DOHH2 (cell line): ENCODE results near the gene CFAP46.
A peak's percentile ranks its signal among the peaks of the same experiment; 100 is the strongest.

Source experiments
- H3F3A ChIP-seq: fragments of 200-600 bp; sonication (generic), shearing (Covaris generic); 2 replicates; pipeline ENCODE4 v1.6.0; 2016; ENCODE audit warnings: antibody characterized with exemption, mild to moderate bottlenecking; ENCODE audit not compliant: control insufficient read depth, insufficient read depth
- H3K27ac ChIP-seq: fragments of 200-600 bp; sonication (generic); 2 replicates; pipeline ENCODE4 v1.5.1; 2014; ENCODE audit warnings: low read depth, mild to moderate bottlenecking, low read length, moderate library complexity
- H3K27me3 ChIP-seq: fragments of 200-600 bp; sonication (generic); 2 replicates; pipeline ENCODE4 v1.6.1; 2014; ENCODE audit warnings: mild to moderate bottlenecking, low read length, mixed read lengths; ENCODE audit not compliant: control insufficient read depth
- H3K36me3 ChIP-seq: fragments of 200-600 bp; sonication (generic); 2 replicates; pipeline ENCODE4 v1.6.1; 2014; ENCODE audit warnings: mild to moderate bottlenecking, low read length, moderate library complexity, mixed read lengths; ENCODE audit not compliant: control insufficient read depth
- H3K4me1 ChIP-seq: fragments of 200-600 bp; sonication (generic); 2 replicates; pipeline ENCODE4 v1.6.1; 2014; ENCODE audit warnings: mild to moderate bottlenecking, low read length, mixed read lengths; ENCODE audit not compliant: control insufficient read depth
- H3K4me2 ChIP-seq: fragments of 200-600 bp; sonication (generic); 2 replicates; pipeline ENCODE4 v1.6.0; 2014; ENCODE audit warnings: mild to moderate bottlenecking, low read length, moderate library complexity
- H3K4me3 ChIP-seq: fragments of 200-600 bp; sonication (generic); 2 replicates; pipeline ENCODE4 v1.5.1; 2014; ENCODE audit warnings: mild to moderate bottlenecking, low read length, mixed read lengths
- H3K79me2 ChIP-seq: fragments of 200-600 bp; sonication (generic); 2 replicates; pipeline ENCODE4 v1.6.1; 2014; ENCODE audit warnings: mild to moderate bottlenecking, low read length, mixed read lengths; ENCODE audit not compliant: control insufficient read depth
- H3K9me2 ChIP-seq: fragments of 200-600 bp; sonication (generic); replicated peaks from 2 replicates; pipeline ENCODE4 v1.6.1; 2014; ENCODE audit warnings: mild to moderate bottlenecking, low read length, mixed read lengths; ENCODE audit not compliant: control insufficient read depth
- H3K9me3 ChIP-seq: fragments of 200-600 bp; sonication (generic); 2 replicates; pipeline ENCODE4 v1.6.1; 2014; ENCODE audit warnings: antibody characterized with exemption, low read length, mixed read lengths; ENCODE audit not compliant: control insufficient read depth, insufficient read depth
- H4K20me1 ChIP-seq: fragments of 200-600 bp; sonication (generic); 2 replicates; pipeline ENCODE4 v1.6.0; 2014; ENCODE audit warnings: low read depth, mild to moderate bottlenecking, antibody characterized with exemption, low read length, moderate library complexity; ENCODE audit not compliant: control insufficient read depth, insufficient read depth
- CTCF ChIP-seq: fragments of 200-600 bp; sonication (generic); IDR thresholded peaks from one replicate; pipeline ENCODE4 v1.5.1; 2014; ENCODE audit warnings: antibody characterized with exemption, mild to moderate bottlenecking, low read depth, low read length; ENCODE audit not compliant: poor library complexity, severe bottlenecking
- EZH2phosphoT487 ChIP-seq: fragments of 200-600 bp; sonication (generic); IDR thresholded peaks from 2 replicates; pipeline ENCODE4 v1.6.1; 2017; ENCODE audit warnings: borderline replicate concordance, mild to moderate bottlenecking, antibody characterized with exemption, low read length, moderate library complexity, mixed read lengths

CFAP46 gene

GRCh38 chr10:132836832-132837540 is 105.4 kb downstream of the CFAP46 start:
- Histone ChIP-seq H3K27me3 (no peaks in the 10 kb centered on the region), H3K27ac (no peak overlapping the region), H3K9me2 (no peaks in the 10 kb centered on the region), H3K9me3 (peaks cover 38% of the 10 kb centered on the region; the same call in 1 of the 2 replicates), H3K79me2 (no peaks in the 10 kb centered on the region), H3K36me3 (no peaks in the 10 kb centered on the region), H3F3A (no peaks in the 10 kb centered on the region), H3K4me2 (no peak overlapping the region), H3K4me3 (no peak overlapping the region), H3K4me1 (no peaks in the 10 kb centered on the region), H4K20me1 (no peaks in the 10 kb centered on the region)
- TF ChIP-seq CTCF: peak; percentile 87
- no peak for TF ChIP-seq EZH2phosphoT487

- Histone ChIP-seq H3K4me1 (no peaks in the 10 kb centered on the region), H3F3A (no peaks in the 10 kb centered on the region), H3K9me3 (peaks cover 31% of the 10 kb centered on the region; the same call in 1 of the 2 replicates), H3K4me3 (no peak overlapping the region), H3K27me3 (no peaks in the 10 kb centered on the region), H4K20me1 (no peaks in the 10 kb centered on the region), H3K79me2 (no peaks in the 10 kb centered on the region), H3K36me3 (no peaks in the 10 kb centered on the region), H3K4me2 (no peak overlapping the region), H3K27ac (no peak overlapping the region), H3K9me2 (no peaks in the 10 kb centered on the region)
- TF ChIP-seq EZH2phosphoT487 (no peak), CTCF (no peak)
Measured at GRCh38 chr10:132836248-132836831, 106.0 kb downstream of the CFAP46 start.

- Histone ChIP-seq H3K27me3 (no peaks in the 10 kb centered on the region), H3K4me2 (no peak overlapping the region)
- no peak for TF ChIP-seq CTCF
- TF ChIP-seq EZH2phosphoT487: no peak
Measured at GRCh38 chr10:132835848-132836233, 106.5 kb downstream of the CFAP46 start.

More at GRCh38 chr10:132835848-132836233, 106.5 kb downstream of the CFAP46 start:
- Histone ChIP-seq H3K27ac (no peak overlapping the region), H4K20me1 (no peaks in the 10 kb centered on the region), H3K4me3 (no peak overlapping the region), H3K9me2 (no peaks in the 10 kb centered on the region), H3K36me3 (no peaks in the 10 kb centered on the region), H3K79me2 (no peaks in the 10 kb centered on the region), H3F3A (no peaks in the 10 kb centered on the region), H3K9me3 (peaks cover 29% of the 10 kb centered on the region; the same call in 1 of the 2 replicates), H3K4me1 (no peaks in the 10 kb centered on the region)
